PC-3 (cell line): Measurements from ENCODE around the gene KCNH5. TPM values are rescaled to one million over a fixed set of nuclear protein-coding genes. Genes with fewer than 3 reads are reported as not detected.

Experiments
- ATAC-seq: fragments of 200-7000 bp; cut with Tn5 transposase; 2 replicates; pipeline ENCODE4 v1.9.1; 2020; ENCODE audit warnings: mild to moderate bottlenecking, moderate library complexity
- BruUV-seq: library from RNA; stranded (reverse); fragments of 400-500 nt; replicated peaks from 2 replicates; lab custom pipeline; 2021; lab: Mats Ljungman, UMichigan
- CTCF ChIA-PET: fragments of 300-600 bp; sonication (Branson Sonifier 250); formaldehyde crosslinking; loops from one replicate; lab custom pipeline; 2022; ENCODE audit warnings: antibody characterized with exemption; lab: Charles Lee
- POLR2A ChIA-PET: fragments of 300-600 bp; sonication (Branson Sonifier 250); formaldehyde crosslinking; loops from one replicate; lab custom pipeline; 2022; ENCODE audit warnings: antibody characterized with exemption; ENCODE audit not compliant: unreplicated experiment; lab: Charles Lee
- DNase-seq: peaks from one replicate; pipeline ENCODE4 v3.0.0-alpha.2; 2015
- H2AFZ ChIP-seq: fragments of 300-600 bp; sonication (generic); 2 replicates; pipeline ENCODE4 v1.6.0; 2016; ENCODE audit warnings: antibody characterized with exemption, low read length
- H3F3A ChIP-seq: fragments of 300-600 bp; sonication (generic); one replicate; pipeline ENCODE4 v1.6.0; 2017; ENCODE audit warnings: antibody characterized with exemption, low read length, control low read depth, mild to moderate bottlenecking; ENCODE audit not compliant: unreplicated experiment
- H3K27ac ChIP-seq: fragments of 300-600 bp; sonication (generic); 2 replicates; pipeline ENCODE4 v1.5.1; 2016; ENCODE audit warnings: mild to moderate bottlenecking, low read length
- H3K27me3 ChIP-seq: fragments of 300-600 bp; sonication (generic); 2 replicates; pipeline ENCODE4 v1.6.1; 2016; ENCODE audit warnings: low read length, mixed read lengths
- H3K36me3 ChIP-seq: fragments of 300-600 bp; sonication (generic); 2 replicates; pipeline ENCODE4 v1.6.1; 2016; ENCODE audit warnings: low read depth, mixed run types, low read length, mixed read lengths
- H3K4me1 ChIP-seq: fragments of 300-600 bp; sonication (generic); 2 replicates; pipeline ENCODE4 v1.5.1; 2016; ENCODE audit warnings: low read length; ENCODE audit not compliant: insufficient read depth
- H3K4me2 ChIP-seq: fragments of 300-600 bp; sonication (generic); 2 replicates; pipeline ENCODE4 v1.6.0; 2016; ENCODE audit warnings: low read length
- H3K4me3 ChIP-seq: fragments of 300-600 bp; sonication (generic); 2 replicates; pipeline ENCODE4 v1.5.1; 2016; ENCODE audit warnings: mild to moderate bottlenecking, low read length, mixed read lengths
- H3K79me2 ChIP-seq: fragments of 300-600 bp; sonication (generic); 2 replicates; pipeline ENCODE4 v1.6.1; 2017; ENCODE audit warnings: low read length, mixed read lengths
- H3K9ac ChIP-seq: fragments of 300-600 bp; sonication (generic); 2 replicates; pipeline ENCODE4 v1.6.0; 2016; ENCODE audit warnings: mild to moderate bottlenecking, low read length
- H3K9me2 ChIP-seq: fragments of 300-600 bp; sonication (generic); replicated peaks from 2 replicates; pipeline ENCODE4 v1.6.1; 2016; ENCODE audit warnings: mixed run types, low read length, mixed read lengths
- H3K9me3 ChIP-seq: fragments of 300-600 bp; sonication (generic); 2 replicates; pipeline ENCODE4 v1.6.1; 2016; ENCODE audit warnings: low read length, mixed read lengths
- H4K20me1 ChIP-seq: fragments of 300-600 bp; sonication (generic); 2 replicates; pipeline ENCODE4 v1.6.1; 2016; ENCODE audit warnings: low read length, mixed read lengths
- CTCF ChIP-seq: fragments of 300-600 bp; sonication (generic); conservative IDR thresholded peaks from 2 replicates; pipeline ENCODE4 v1.5.1; 2017; ENCODE audit warnings: antibody characterized with exemption, low read depth, mild to moderate bottlenecking, low read length
- EZH2 ChIP-seq: fragments of 300-600 bp; sonication (generic); IDR thresholded peaks from one replicate; pipeline ENCODE4 v1.6.1; 2017; ENCODE audit warnings: antibody characterized with exemption, mild to moderate bottlenecking, low read length; ENCODE audit not compliant: unreplicated experiment
- EZH2phosphoT487 ChIP-seq: fragments of 300-600 bp; sonication (generic); IDR thresholded peaks from 2 replicates; pipeline ENCODE4 v1.6.1; 2018; ENCODE audit warnings: mild to moderate bottlenecking, antibody characterized with exemption, low read length, borderline replicate concordance
- intact Hi-C: fragments of 100-400 bp; cut with micrococcal nuclease; formaldehyde crosslinking; loops from 2 replicates; pipeline ENCODE4 v1.9.0; 2023
- total RNA-seq: library from RNA; depleted of rRNA; stranded (reverse); fragments of >200 nt; gene quantifications from 2 replicates; pipeline ENCODE4 v1.2.3, GENCODE V29; 2014

The KCNH5 gene
- total RNA-seq, 1 experiment from 2014 or later, result not detected

GRCh38 chr14:62743560-62743959 is 301.7 kb downstream of the KCNH5 start:
- no TSS peak for BruUV-seq
- Histone ChIP-seq H3K27me3 (peaks cover 63% of the 10 kb centered on the region), H3K9ac (no peak overlapping the region), H3K4me2 (no peak overlapping the region), H3K36me3 (no peaks in the 10 kb centered on the region), H3K79me2 (no peaks in the 10 kb centered on the region), H3F3A (no peaks in the 10 kb centered on the region), H4K20me1 (no peaks in the 10 kb centered on the region), H2AFZ (no peak overlapping the region), H3K4me3 (no peak overlapping the region), H3K27ac (no peak overlapping the region), H3K4me1 (no peaks in the 10 kb centered on the region), H3K9me3 (no peaks in the 10 kb centered on the region), H3K9me2 (no peaks in the 10 kb centered on the region)
- ATAC-seq (no peak), DNase-seq (no peak)
- ChIA-PET CTCF (no interaction called here), POLR2A (no interaction called here)
- no peak for TF ChIP-seq EZH2
- TF ChIP-seq CTCF, result no peak
- TF ChIP-seq EZH2phosphoT487, result no peak
- intact Hi-C loops, result no loop called here

DNA sequence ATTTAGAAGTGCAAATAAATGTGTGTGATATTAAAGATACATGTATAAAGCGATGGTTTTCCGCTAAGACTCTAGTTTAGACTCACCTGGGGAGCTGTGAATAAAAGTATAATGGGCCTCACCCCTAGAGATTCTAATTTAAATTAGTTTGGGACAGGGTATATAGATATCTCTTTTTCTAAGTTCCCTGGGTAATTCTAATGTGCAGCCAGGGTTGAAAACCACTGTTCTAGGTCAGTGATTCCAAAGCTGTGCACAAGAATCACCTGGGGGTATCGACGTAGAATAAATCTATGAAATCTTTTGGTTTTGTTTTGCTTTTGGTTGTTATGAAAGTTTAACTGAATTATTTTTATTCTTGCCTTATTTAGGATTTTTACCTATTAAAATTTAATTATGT is 302.1 kb downstream of the KCNH5 start:
- POLR2A ChIA-PET, result no interaction called here
- no peaks in the 10 kb centered on the region for H3K36me3 ChIP-seq
- ATAC-seq, result no peak
- no peak overlapping the region for H3K9ac ChIP-seq
- TF ChIP-seq CTCF (no peak), EZH2 (no peak), EZH2phosphoT487 (no peak)
- H2AFZ ChIP-seq, result no peak overlapping the region
- no peaks in the 10 kb centered on the region for H3K79me2 ChIP-seq
- no peaks in the 10 kb centered on the region for H4K20me1 ChIP-seq
- H3K4me1 ChIP-seq, result no peaks in the 10 kb centered on the region
- no peaks in the 10 kb centered on the region for H3K9me3 ChIP-seq
- intact Hi-C loops, result no loop called here
- CTCF ChIA-PET, result no interaction called here
- peaks cover 59% of the 10 kb centered on the region for H3K27me3 ChIP-seq
- H3K27ac ChIP-seq, result no peak overlapping the region
- no peak overlapping the region for H3K4me2 ChIP-seq
- H3F3A ChIP-seq, result no peaks in the 10 kb centered on the region
- no peak overlapping the region for H3K4me3 ChIP-seq
- BruUV-seq, result no TSS peak
- H3K9me2 ChIP-seq, result no peaks in the 10 kb centered on the region
- no peak for DNase-seq

DNA sequence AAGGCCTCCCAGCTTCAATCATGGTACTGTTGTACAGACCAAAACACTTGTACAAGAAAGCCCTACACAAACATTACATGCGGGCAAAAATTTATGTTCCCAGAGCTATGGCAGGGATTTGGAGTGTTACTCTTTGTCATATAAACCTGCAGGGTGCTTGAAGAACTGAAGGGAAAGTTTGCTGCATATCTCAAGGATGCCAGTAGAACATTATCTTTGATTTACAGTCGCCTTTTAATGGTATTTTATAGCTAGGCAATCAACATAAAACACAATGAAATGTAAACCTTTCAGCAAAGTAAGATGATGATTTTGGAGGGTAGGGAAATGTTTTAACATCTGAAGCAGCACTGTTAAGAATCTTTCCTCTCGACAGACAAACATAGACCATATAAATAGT is 305.6 kb downstream of the KCNH5 start:
- no TSS peak for BruUV-seq
- Histone ChIP-seq H3K27ac (no peak overlapping the region), H3K36me3 (no peaks in the 10 kb centered on the region), H3F3A (no peaks in the 10 kb centered on the region), H3K9me2 (no peaks in the 10 kb centered on the region), H3K27me3 (peaks cover 48% of the 10 kb centered on the region), H3K4me2 (no peak overlapping the region), H2AFZ (no peak overlapping the region), H3K9me3 (no peaks in the 10 kb centered on the region), H4K20me1 (no peaks in the 10 kb centered on the region), H3K79me2 (no peaks in the 10 kb centered on the region), H3K4me1 (no peaks in the 10 kb centered on the region), H3K4me3 (no peak overlapping the region), H3K9ac (no peak overlapping the region)
- no peak for TF ChIP-seq EZH2
- no peak for TF ChIP-seq CTCF
- TF ChIP-seq EZH2phosphoT487, result no peak
- ATAC-seq (no peak), DNase-seq (no peak)
- ChIA-PET POLR2A (no interaction called here), CTCF (no interaction called here)
- intact Hi-C loops, result no loop called here
